HepG2 (cell line): ENCODE data around the gene MFSD11. TPM values are rescaled to one million over a fixed set of nuclear protein-coding genes. Genes with fewer than 3 reads are reported as not detected.

Experiments used
- HNF4G ChIP-seq, 2 experiments: sonication (generic) in 1 of 2; formaldehyde crosslinking in 1 of 2; IDR thresholded peaks; 2 replicates each; pipeline versions ENCODE4 v1.4.0 to v1.6.1; 2011 to 2020; ENCODE audit warnings: borderline replicate concordance in 2 of 2, low read depth in 2 of 2, mild to moderate bottlenecking in 2 of 2, low read length in 1 of 2, missing genetic modification reagents in 1 of 2, moderate library complexity in 1 of 2
- HOXA5 ChIP-seq: sonication (generic); formaldehyde crosslinking; IDR thresholded peaks from 2 replicates; pipeline ENCODE4 v1.4.0; 2020; ENCODE audit warnings: missing genetic modification reagents
- KDM5A ChIP-seq: fragments of 200-600 bp; sonication (generic); IDR thresholded peaks from 2 replicates; pipeline ENCODE4 v1.7.0; 2018; ENCODE audit warnings: antibody characterized with exemption, mild to moderate bottlenecking, low read length, borderline replicate concordance
- NONO ChIP-seq, 2 experiments: fragments of 450-650 bp in 1 of 2; sonication (generic) in 1 of 2; formaldehyde crosslinking in 1 of 2; IDR thresholded peaks in 1 of 2; conservative IDR thresholded peaks in 1 of 2; 2 replicates each; pipeline versions ENCODE4 v1.6.1 to v1.8.0; 2017 to 2022; ENCODE audit warnings: mild to moderate bottlenecking in 1 of 2, missing genetic modification reagents in 1 of 2, moderate library complexity in 1 of 2
- RELA ChIP-seq: sonication (generic); formaldehyde crosslinking; IDR thresholded peaks from 2 replicates; pipeline ENCODE4 v1.4.0; 2020; ENCODE audit warnings: missing genetic modification reagents
- RXRA ChIP-seq: sonication (generic); formaldehyde crosslinking; IDR thresholded peaks from 2 replicates; pipeline ENCODE4 v1.5.1; 2020; ENCODE audit warnings: missing genetic modification reagents
- SAFB2 ChIP-seq: sonication (generic); formaldehyde crosslinking; IDR thresholded peaks from 2 replicates; pipeline ENCODE4 v1.5.1; 2020; ENCODE audit warnings: missing genetic modification reagents, low read depth, mild to moderate bottlenecking, borderline replicate concordance
- SRSF9 ChIP-seq: fragments of 200-400 bp; formaldehyde crosslinking; IDR thresholded peaks from 2 replicates; pipeline ENCODE4 v1.6.1; 2018; ENCODE audit warnings: borderline replicate concordance, mild to moderate bottlenecking, low read depth, low read length; ENCODE audit not compliant: insufficient read depth, poor library complexity, severe bottlenecking
- YEATS4 ChIP-seq: sonication (generic); formaldehyde crosslinking; IDR thresholded peaks from 2 replicates; pipeline ENCODE4 v1.4.0; 2020; ENCODE audit warnings: missing genetic modification reagents, borderline replicate concordance
- ZBTB21 ChIP-seq: sonication (generic); formaldehyde crosslinking; IDR thresholded peaks from 2 replicates; pipeline ENCODE4 v1.4.0; 2020; ENCODE audit warnings: missing genetic modification reagents
- ZFP90 ChIP-seq: sonication (generic); formaldehyde crosslinking; IDR thresholded peaks from 2 replicates; pipeline ENCODE4 v1.8.0; 2022; ENCODE audit warnings: missing genetic modification reagents, mild to moderate bottlenecking, inconsistent platforms, borderline replicate concordance
- ZNF510 ChIP-seq: sonication (generic); formaldehyde crosslinking; IDR thresholded peaks from 2 replicates; pipeline ENCODE4 v1.4.0; 2020; ENCODE audit warnings: low read depth, mild to moderate bottlenecking, missing genetic modification reagents
- ZNF790 ChIP-seq: sonication (generic); formaldehyde crosslinking; IDR thresholded peaks from 2 replicates; pipeline ENCODE4 v1.8.0; 2022; ENCODE audit warnings: missing genetic modification reagents, mild to moderate bottlenecking, borderline replicate concordance
- ZNF792 ChIP-seq: IDR thresholded peaks from 2 replicates; pipeline ENCODE4 v1.6.1; 2016
- polyA plus RNA-seq, 8 experiments: library from polyadenylated mRNA; depleted of rRNA in 3 of 8; stranded (reverse) in 7 of 8; unstranded in 1 of 8; fragments of >200 nt; fragmentation: Illumina TruSeq in 4 of 8; extraction: Trizol in 4 of 8; gene quantifications; 2 replicates each; pipeline versions ENCODE4 v1.2.1 to v1.2.3, GENCODE V29; 2011 to 2016; ENCODE audit warnings: low read depth in 4 of 8, missing spikeins in 1 of 8, mixed read lengths in 1 of 8; ENCODE audit not compliant: insufficient read depth in 1 of 8
- total RNA-seq, 5 experiments: library from RNA; depleted of rRNA; stranded (reverse); fragments of >200 nt; fragmentation: Illumina TruSeq; extraction: Trizol; gene quantifications; 2 replicates each; pipeline ENCODE4 v1.2.3, GENCODE V29; 2016; ENCODE audit warnings: low read depth in 1 of 5
- TF ChIP-seq, protein P1 (sequence below): sonication (generic); formaldehyde crosslinking; IDR thresholded peaks from 2 replicates; pipeline ENCODE4 v1.9.0; 2021; ENCODE audit warnings: missing genetic modification reagents, borderline replicate concordance
- TF ChIP-seq, protein P2 (sequence below): sonication (generic); formaldehyde crosslinking; IDR thresholded peaks from 2 replicates; pipeline ENCODE4 v1.5.0; 2020; ENCODE audit warnings: mild to moderate bottlenecking, missing genetic modification reagents, borderline replicate concordance

The MFSD11 gene
- total and polyA plus RNA-seq, 2 of the 13 experiments (the other 11 are each of a cell fraction or from before 2014, with no cell fraction given): 26.1 to 36.3 TPM

DNA sequence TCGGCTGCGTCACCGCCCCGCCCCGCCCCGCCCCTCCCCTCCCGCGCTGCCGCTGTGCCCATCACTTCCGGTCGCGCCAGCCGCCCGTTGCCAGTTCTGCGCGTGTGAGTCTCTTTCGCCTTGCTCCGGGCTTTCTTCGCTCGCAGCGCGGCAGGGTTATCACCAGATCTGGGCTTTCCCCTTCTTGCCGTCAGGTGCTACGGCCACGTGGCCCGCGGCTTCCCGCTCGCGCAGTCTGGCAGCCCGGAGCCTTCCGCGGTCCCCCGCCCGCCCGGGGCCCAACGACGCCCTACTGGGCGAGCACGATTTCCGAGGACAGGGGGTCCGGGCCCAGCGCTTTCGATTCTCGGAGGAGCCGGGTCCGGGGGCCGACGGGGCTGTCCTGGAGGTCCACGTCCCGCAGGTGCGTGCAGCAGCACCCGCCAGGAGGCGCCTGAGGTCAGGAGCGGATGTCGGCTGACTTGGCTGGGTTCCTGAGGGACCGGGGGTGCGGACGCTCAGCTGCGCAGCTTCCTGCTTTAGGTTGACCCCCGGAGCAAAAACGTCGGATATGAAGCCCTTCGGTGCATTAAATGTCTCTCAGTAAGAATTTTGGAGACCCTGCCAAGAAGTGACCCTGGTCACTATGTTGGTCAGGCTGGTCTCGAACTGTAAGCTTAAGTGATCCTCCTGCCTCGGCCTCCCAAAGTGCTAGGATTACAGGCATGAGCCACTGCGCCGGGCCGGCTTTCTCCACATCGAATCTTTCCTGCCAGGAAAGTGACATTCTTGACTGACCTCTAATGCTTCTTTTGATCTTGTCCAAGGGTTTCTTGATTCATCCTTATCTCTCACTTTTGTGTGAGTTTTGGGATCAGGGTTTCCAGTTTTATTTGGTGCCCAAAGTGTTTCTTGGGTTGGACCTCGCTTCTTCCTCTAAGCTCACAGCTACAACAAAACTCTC lies 10.9 kb upstream of the MFSD11 start, which contains the start of gene METTL23 (continued):
- TF ChIP-seq, protein P1, sequence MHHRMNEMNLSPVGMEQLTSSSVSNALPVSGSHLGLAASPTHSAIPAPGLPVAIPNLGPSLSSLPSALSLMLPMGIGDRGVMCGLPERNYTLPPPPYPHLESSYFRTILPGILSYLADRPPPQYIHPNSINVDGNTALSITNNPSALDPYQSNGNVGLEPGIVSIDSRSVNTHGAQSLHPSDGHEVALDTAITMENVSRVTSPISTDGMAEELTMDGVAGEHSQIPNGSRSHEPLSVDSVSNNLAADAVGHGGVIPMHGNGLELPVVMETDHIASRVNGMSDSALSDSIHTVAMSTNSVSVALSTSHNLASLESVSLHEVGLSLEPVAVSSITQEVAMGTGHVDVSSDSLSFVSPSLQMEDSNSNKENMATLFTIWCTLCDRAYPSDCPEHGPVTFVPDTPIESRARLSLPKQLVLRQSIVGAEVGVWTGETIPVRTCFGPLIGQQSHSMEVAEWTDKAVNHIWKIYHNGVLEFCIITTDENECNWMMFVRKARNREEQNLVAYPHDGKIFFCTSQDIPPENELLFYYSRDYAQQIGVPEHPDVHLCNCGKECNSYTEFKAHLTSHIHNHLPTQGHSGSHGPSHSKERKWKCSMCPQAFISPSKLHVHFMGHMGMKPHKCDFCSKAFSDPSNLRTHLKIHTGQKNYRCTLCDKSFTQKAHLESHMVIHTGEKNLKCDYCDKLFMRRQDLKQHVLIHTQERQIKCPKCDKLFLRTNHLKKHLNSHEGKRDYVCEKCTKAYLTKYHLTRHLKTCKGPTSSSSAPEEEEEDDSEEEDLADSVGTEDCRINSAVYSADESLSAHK (CRISPR knock-in tag): 0 out of 2 replicates have a peak, but pooled peaks have one; percentile 84
- TF ChIP-seq ZNF790 (CRISPR knock-in tag) (0 out of 2 replicates have a peak, but pooled peaks have one; percentile 87), HNF4G (IDR thresholded peaks at IDR 0.05; ENCODE audit: borderline replicate concordance, low read depth, low read length) (no peak; the same call in 1 of the 2 replicates), HNF4G (CRISPR knock-in tag; IDR thresholded peaks at IDR 0.05; ENCODE audit: borderline replicate concordance, low read depth) (no peak; the same call in 1 of the 2 replicates), KDM5A (peak; percentile 93), NONO (IDR thresholded peaks at IDR 0.05) (no peak), NONO (CRISPR knock-in tag; conservative IDR thresholded peaks at IDR 0.05) (peak; percentile 94), ZNF792 (CRISPR knock-in tag) (peak; percentile 27; the same call in 1 of the 2 replicates), ZNF510 (CRISPR knock-in tag) (peak; percentile 88; the same call in 1 of the 2 replicates), RELA (CRISPR knock-in tag) (0 out of 2 replicates have a peak, but pooled peaks have one; percentile 9), SRSF9 (no peak), RXRA (CRISPR knock-in tag) (0 out of 2 replicates have a peak, but pooled peaks have one; percentile 59), SAFB2 (peak; percentile 79; the same call in 1 of the 2 replicates), HOXA5 (peak; percentile 67; the same call in 1 of the 2 replicates), ZBTB21 (CRISPR knock-in tag) (no peak; the same call in 1 of the 2 replicates), ZFP90 (CRISPR knock-in tag) (no peak), YEATS4 (CRISPR knock-in tag) (peak; percentile 92)
- TF ChIP-seq, protein P2, sequence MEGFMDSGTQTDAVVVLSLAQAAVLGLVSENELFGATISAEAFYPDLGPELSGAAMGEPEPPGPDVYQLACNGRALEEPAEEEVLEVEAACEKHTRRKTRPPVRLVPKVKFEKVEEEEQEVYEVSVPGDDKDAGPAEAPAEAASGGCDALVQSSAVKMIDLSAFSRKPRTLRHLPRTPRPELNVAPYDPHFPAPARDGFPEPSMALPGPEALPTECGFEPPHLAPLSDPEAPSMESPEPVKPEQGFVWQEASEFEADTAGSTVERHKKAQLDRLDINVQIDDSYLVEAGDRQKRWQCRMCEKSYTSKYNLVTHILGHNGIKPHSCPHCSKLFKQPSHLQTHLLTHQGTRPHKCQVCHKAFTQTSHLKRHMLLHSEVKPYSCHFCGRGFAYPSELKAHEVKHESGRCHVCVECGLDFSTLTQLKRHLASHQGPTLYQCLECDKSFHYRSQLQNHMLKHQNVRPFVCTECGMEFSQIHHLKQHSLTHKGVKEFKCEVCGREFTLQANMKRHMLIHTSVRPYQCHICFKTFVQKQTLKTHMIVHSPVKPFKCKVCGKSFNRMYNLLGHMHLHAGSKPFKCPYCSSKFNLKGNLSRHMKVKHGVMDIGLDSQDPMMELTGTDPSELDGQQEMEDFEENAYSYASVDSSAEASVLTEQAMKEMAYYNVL (CRISPR knock-in tag): no peak; the same call in 1 of the 2 replicates
